ENCODE results near the gene C1GALT1.

GRCh38 chr7:7251742-7252141 is 69.4 kb downstream of the C1GALT1 start:
- no peak for TF ChIP-seq CTCF (IDR thresholded peaks at IDR 0.05)
- no peak for TF ChIP-seq POLR2A (IDR thresholded peaks at IDR 0.05)
